ENCODE measurements around the gene TRIM25.

TRIM25 gene

DNA sequence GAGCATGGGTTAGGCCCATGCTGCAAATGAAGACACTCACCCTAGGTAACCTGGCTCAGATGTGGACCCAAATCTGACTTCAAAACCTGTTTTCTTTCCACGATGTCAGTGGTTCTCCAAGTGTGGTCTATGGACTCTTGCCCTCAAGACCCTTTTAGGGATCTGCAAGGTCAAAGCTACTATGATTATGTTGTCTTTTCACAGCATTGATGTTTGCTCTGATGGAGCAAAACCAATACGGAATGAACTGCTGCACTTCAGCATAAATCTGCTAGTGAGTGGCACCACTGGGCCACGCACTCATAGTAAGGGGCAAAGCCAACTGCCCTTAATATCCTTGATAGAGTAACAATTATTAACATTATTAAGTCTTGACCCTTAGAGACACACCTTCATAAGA lies 21.6 kb upstream of the TRIM25 start:
- Histone ChIP-seq H3K36me3 (ENCODE audit: insufficient read depth, low read length) (peaks cover 15% of the 10 kb centered on the region), H3K9ac (ENCODE audit: low read depth, low read length) (no peak overlapping the region), H3K9me3 (ENCODE audit: control insufficient read depth, insufficient read depth, low read length) (peaks cover 16% of the 10 kb centered on the region)

GRCh38 chr17:56934280-56934679 lies 20.4 kb upstream of the TRIM25 start:
- H3K4me1 ChIP-seq (ENCODE audit: insufficient read depth, low read length), result no peaks in the 10 kb centered on the region
- no peak overlapping the region for H3K9ac ChIP-seq (ENCODE audit: low read depth, low read length)
- peaks cover 15% of the 10 kb centered on the region for H3K36me3 ChIP-seq (ENCODE audit: insufficient read depth, low read length)
- H3K9me3 ChIP-seq (ENCODE audit: control insufficient read depth, insufficient read depth, low read length), result peaks cover 17% of the 10 kb centered on the region

More for the DNA sequence above, 21.6 kb upstream of the TRIM25 start:
- H3K4me1 ChIP-seq (ENCODE audit: insufficient read depth, low read length), result no peaks in the 10 kb centered on the region

DNA sequence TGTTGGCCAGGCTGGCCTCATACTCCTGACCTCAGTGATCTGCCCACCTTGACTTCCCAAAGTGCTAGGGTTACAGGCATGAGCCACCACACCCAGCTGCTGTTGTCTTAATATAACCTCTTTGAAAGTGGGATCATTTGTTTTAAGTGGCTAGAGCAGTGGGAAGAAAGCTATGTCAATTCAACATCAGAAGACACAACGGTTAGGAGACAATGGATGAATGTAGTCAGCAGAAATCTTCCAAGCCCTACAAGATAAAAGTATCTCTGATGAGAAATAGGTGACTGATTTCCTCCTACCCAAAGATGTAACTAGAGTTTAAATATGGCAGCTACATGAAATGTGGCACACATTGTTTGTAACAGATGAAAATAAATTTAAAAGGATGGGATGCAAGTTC lies 20.0 kb upstream of the TRIM25 start:
- H3K4me1 ChIP-seq (ENCODE audit: insufficient read depth, low read length), result no peaks in the 10 kb centered on the region
- peaks cover 17% of the 10 kb centered on the region for H3K9me3 ChIP-seq (ENCODE audit: control insufficient read depth, insufficient read depth, low read length)
- peaks cover 11% of the 10 kb centered on the region for H3K36me3 ChIP-seq (ENCODE audit: insufficient read depth, low read length)
- H3K9ac ChIP-seq (ENCODE audit: low read depth, low read length), result no peak overlapping the region

GRCh38 chr17:56933151-56933745 lies 19.4 kb upstream of the TRIM25 start:
- H3K9ac ChIP-seq (ENCODE audit: low read depth, low read length), result no peak overlapping the region
- H3K4me1 ChIP-seq (ENCODE audit: insufficient read depth, low read length), result no peaks in the 10 kb centered on the region
- peaks cover 21% of the 10 kb centered on the region for H3K9me3 ChIP-seq (ENCODE audit: control insufficient read depth, insufficient read depth, low read length)
- peaks cover 11% of the 10 kb centered on the region for H3K36me3 ChIP-seq (ENCODE audit: insufficient read depth, low read length)

GRCh38 chr17:56930739-56931337 lies 17.0 kb upstream of the TRIM25 start:
- Histone ChIP-seq H3K9ac (ENCODE audit: low read depth, low read length) (no peak overlapping the region), H3K36me3 (ENCODE audit: insufficient read depth, low read length) (peaks cover 7% of the 10 kb centered on the region; the same call in 1 of the 2 replicates), H3K9me3 (ENCODE audit: control insufficient read depth, insufficient read depth, low read length) (peaks cover 22% of the 10 kb centered on the region), H3K4me1 (ENCODE audit: insufficient read depth, low read length) (peaks cover 4% of the 10 kb centered on the region)

- Histone ChIP-seq H3K4me1 (ENCODE audit: insufficient read depth, low read length) (peaks cover 4% of the 10 kb centered on the region), H3K36me3 (ENCODE audit: insufficient read depth, low read length) (peaks cover 7% of the 10 kb centered on the region; the same call in 1 of the 2 replicates), H3K9ac (ENCODE audit: low read depth, low read length) (no peak overlapping the region), H3K9me3 (ENCODE audit: control insufficient read depth, insufficient read depth, low read length) (peaks cover 28% of the 10 kb centered on the region)
These were observed 15.6 kb upstream of the TRIM25 start for GRCh38 chr17:56929362-56929969.

DNA sequence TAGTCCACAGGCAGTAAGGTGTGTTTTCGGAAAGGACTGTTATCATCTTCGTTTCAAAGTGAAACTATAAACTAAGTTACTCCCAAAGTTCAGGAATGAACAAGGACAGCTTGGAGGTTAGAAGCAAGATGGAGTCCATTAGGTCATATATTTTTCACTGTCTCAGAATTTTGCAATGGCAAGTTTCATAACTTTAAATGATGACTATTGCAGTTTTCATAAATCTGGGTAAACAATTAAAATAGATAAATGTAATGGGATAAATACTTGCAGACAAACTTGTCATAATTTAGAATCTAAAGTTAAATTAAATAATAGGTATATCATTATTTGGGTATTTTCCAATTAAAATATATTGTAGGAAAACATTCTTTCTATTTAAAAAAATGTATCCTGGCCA lies 14.7 kb upstream of the TRIM25 start:
- Histone ChIP-seq H3K9ac (ENCODE audit: low read depth, low read length) (no peak overlapping the region), H3K4me1 (ENCODE audit: insufficient read depth, low read length) (peaks cover 4% of the 10 kb centered on the region), H3K36me3 (ENCODE audit: insufficient read depth, low read length) (no peaks in the 10 kb centered on the region), H3K9me3 (ENCODE audit: control insufficient read depth, insufficient read depth, low read length) (peaks cover 31% of the 10 kb centered on the region)

DNA sequence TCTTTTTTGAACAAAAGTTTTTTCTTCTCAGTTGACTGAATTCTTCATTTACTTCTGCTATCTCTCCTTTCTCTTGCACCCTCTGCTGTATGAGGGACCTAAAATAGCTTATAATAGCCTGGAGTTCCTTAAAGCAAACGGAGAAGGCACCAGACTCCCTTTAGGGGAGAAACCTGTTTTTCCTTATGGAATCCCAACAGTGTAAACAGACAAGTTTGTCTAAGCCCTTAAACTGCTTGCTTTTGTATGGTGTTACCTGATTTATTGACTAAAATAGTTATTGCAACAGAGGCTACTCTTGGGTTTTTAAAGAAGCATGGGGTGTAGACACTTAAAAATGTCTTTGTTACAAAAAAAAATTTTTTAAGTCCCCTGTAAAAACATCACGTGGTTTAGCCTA lies 12.9 kb upstream of the TRIM25 start:
- Histone ChIP-seq H3K36me3 (ENCODE audit: insufficient read depth, low read length) (no peaks in the 10 kb centered on the region), H3K4me1 (ENCODE audit: insufficient read depth, low read length) (peaks cover 4% of the 10 kb centered on the region), H3K9me3 (ENCODE audit: control insufficient read depth, insufficient read depth, low read length) (peaks cover 24% of the 10 kb centered on the region), H3K9ac (ENCODE audit: low read depth, low read length) (no peak overlapping the region)

DNA sequence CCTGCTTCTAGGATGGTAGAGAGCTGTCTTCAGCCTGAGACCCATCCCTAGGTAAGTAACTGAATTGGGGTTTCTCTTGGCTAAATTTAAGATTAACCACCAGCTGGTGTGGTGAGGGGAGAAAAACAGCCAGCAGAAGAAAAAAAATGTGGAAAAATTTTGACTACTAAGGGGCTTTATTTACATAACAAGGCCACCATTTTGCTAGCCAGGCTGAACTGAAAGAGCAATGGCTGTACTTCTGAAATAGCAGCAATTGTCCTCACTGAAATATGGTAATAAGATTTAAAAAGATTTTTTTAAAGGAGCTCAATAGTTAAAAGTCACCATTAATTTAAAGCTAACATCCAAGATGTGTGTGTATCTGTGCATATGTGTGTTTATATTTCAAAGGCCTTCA lies 12.4 kb upstream of the TRIM25 start:
- Histone ChIP-seq H3K9ac (ENCODE audit: low read depth, low read length) (no peak overlapping the region), H3K36me3 (ENCODE audit: insufficient read depth, low read length) (no peaks in the 10 kb centered on the region), H3K9me3 (ENCODE audit: control insufficient read depth, insufficient read depth, low read length) (peaks cover 23% of the 10 kb centered on the region), H3K4me1 (ENCODE audit: insufficient read depth, low read length) (peaks cover 4% of the 10 kb centered on the region)

GRCh38 chr17:56925088-56925487 lies 11.2 kb upstream of the TRIM25 start:
- Histone ChIP-seq H3K9ac (ENCODE audit: low read depth, low read length) (no peak overlapping the region), H3K4me1 (ENCODE audit: insufficient read depth, low read length) (peaks cover 4% of the 10 kb centered on the region), H3K36me3 (ENCODE audit: insufficient read depth, low read length) (no peaks in the 10 kb centered on the region), H3K9me3 (ENCODE audit: control insufficient read depth, insufficient read depth, low read length) (peaks cover 14% of the 10 kb centered on the region)

- no peak overlapping the region for H3K9ac ChIP-seq (ENCODE audit: low read depth, low read length)
- peaks cover 4% of the 10 kb centered on the region; the same call in 1 of the 2 replicates for H3K9me3 ChIP-seq (ENCODE audit: control insufficient read depth, insufficient read depth, low read length)
- peaks cover 5% of the 10 kb centered on the region for H3K4me1 ChIP-seq (ENCODE audit: insufficient read depth, low read length)
- no peaks in the 10 kb centered on the region for H3K36me3 ChIP-seq (ENCODE audit: insufficient read depth, low read length)
These were observed 5.9 kb upstream of the TRIM25 start for GRCh38 chr17:56919717-56920116.

- Histone ChIP-seq H3K4me1 (ENCODE audit: insufficient read depth, low read length) (peaks cover 5% of the 10 kb centered on the region), H3K9ac (ENCODE audit: low read depth, low read length) (no peak overlapping the region), H3K36me3 (ENCODE audit: insufficient read depth, low read length) (no peaks in the 10 kb centered on the region), H3K9me3 (ENCODE audit: control insufficient read depth, insufficient read depth, low read length) (no peaks in the 10 kb centered on the region)
These were observed 5.1 kb upstream of the TRIM25 start for GRCh38 chr17:56918916-56919315.

GRCh38 chr17:56917559-56918296 lies 3.9 kb upstream of the TRIM25 start:
- Histone ChIP-seq H3K9ac (ENCODE audit: low read depth, low read length) (no peak overlapping the region), H3K4me1 (ENCODE audit: insufficient read depth, low read length) (peaks cover 5% of the 10 kb centered on the region), H3K36me3 (ENCODE audit: insufficient read depth, low read length) (no peaks in the 10 kb centered on the region), H3K9me3 (ENCODE audit: control insufficient read depth, insufficient read depth, low read length) (no peaks in the 10 kb centered on the region)

GRCh38 chr17:56914581-56915273 lies 878 bp upstream of the TRIM25 start:
- H3K9ac ChIP-seq (ENCODE audit: low read depth, low read length), result peak overlapping the region; percentile 69

More at GRCh38 chr17:56914581-56915273, 878 bp upstream of the TRIM25 start:
- no peaks in the 10 kb centered on the region for H3K9me3 ChIP-seq (ENCODE audit: control insufficient read depth, insufficient read depth, low read length)
- no peaks in the 10 kb centered on the region for H3K36me3 ChIP-seq (ENCODE audit: insufficient read depth, low read length)
- H3K4me1 ChIP-seq (ENCODE audit: insufficient read depth, low read length), result peaks cover 5% of the 10 kb centered on the region

Measured in ES-I3 (cell line).